SH-SY5Y (cell line): ENCODE data around the gene SHTN1.

ENCODE experiments used
- GATA2 ChIP-seq: IDR thresholded peaks from 2 replicates; pipeline ENCODE4 v1.6.1; 2011; ENCODE audit warnings: mild to moderate bottlenecking, low read depth, low read length
- GATA3 ChIP-seq: IDR thresholded peaks from 2 replicates; pipeline ENCODE4 v1.6.1; 2011; ENCODE audit warnings: low read depth, mild to moderate bottlenecking, low read length, moderate library complexity

GRCh38 chr10:116870949-116871348 lies 134.0 kb downstream of the SHTN1 start:
- TF ChIP-seq GATA2 (peak; percentile 56; the same call in 1 of the 2 replicates), GATA3 (no peak)
